Breast epithelium (tissue), 3 donors: ENCODE data around the gene SEBOX.

Experiments
- POLR2A ChIP-seq: fragments of 450-650 bp; IDR thresholded peaks from one replicate; pipeline ENCODE4 v1.6.1; 2016; ENCODE audit warnings: antibody characterized with exemption, mild to moderate bottlenecking, moderate library complexity
- POLR2AphosphoS5 ChIP-seq, 3 donors: sonication (generic); formaldehyde crosslinking; IDR thresholded peaks; one replicate each; pipeline ENCODE4 v1.6.1; 2017; ENCODE audit warnings: antibody characterized with exemption in 3 of 3
- TF ChIP-seq, protein P1 (sequence below), 3 donors: fragments of 450-650 bp; IDR thresholded peaks; one replicate each; pipeline ENCODE4 v1.5.1; 2016 to 2017; ENCODE audit warnings: antibody characterized with exemption in 3 of 3, mild to moderate bottlenecking in 3 of 3, moderate library complexity in 3 of 3

DNA sequence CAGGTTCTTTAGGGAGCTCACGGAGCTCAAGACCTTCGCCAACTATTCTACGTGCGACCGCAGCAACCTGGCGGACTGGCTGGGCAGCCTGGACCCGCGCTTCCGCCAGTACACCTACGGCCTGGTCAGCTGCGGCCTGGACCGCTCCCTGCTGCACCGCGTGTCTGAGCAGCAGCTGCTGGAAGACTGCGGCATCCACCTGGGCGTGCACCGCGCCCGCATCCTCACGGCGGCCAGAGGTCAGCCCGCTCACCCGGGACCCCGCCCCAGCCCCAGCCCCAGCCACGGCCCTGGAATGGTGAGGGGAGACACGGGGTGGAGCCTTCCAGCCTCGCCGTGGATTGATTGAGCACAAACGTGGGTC lies 20.0 kb upstream of the SEBOX start:
- TF ChIP-seq POLR2A (no peak), POLR2AphosphoS5 (IDR thresholded peaks at IDR 0.05) (no peak)
- TF ChIP-seq, protein P1, sequence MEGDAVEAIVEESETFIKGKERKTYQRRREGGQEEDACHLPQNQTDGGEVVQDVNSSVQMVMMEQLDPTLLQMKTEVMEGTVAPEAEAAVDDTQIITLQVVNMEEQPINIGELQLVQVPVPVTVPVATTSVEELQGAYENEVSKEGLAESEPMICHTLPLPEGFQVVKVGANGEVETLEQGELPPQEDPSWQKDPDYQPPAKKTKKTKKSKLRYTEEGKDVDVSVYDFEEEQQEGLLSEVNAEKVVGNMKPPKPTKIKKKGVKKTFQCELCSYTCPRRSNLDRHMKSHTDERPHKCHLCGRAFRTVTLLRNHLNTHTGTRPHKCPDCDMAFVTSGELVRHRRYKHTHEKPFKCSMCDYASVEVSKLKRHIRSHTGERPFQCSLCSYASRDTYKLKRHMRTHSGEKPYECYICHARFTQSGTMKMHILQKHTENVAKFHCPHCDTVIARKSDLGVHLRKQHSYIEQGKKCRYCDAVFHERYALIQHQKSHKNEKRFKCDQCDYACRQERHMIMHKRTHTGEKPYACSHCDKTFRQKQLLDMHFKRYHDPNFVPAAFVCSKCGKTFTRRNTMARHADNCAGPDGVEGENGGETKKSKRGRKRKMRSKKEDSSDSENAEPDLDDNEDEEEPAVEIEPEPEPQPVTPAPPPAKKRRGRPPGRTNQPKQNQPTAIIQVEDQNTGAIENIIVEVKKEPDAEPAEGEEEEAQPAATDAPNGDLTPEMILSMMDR (IDR thresholded peaks at IDR 0.05) = no peak
